NCI-H1092 treated with DMSO at 0.1 percent for 48 hours (cell line): ENCODE measurements around the gene HLA-A.

Experiments used
- DNase-seq: peaks from one replicate; lab custom pipeline; 2025; lab: John Stamatoyannopoulos, UW

The HLA-A gene

GRCh38 chr6:29989211-29989610 is 46.9 kb downstream of the HLA-A start:
- no peak for DNase-seq

- DNase-seq, result no peak
Measured at GRCh38 chr6:29990931-29991330, 48.6 kb downstream of the HLA-A start.

- no peak for DNase-seq
Measured at GRCh38 chr6:29992807-29993206, 50.5 kb downstream of the HLA-A start.

- DNase-seq, result no peak
Measured at GRCh38 chr6:29994826-29995225, 52.5 kb downstream of the HLA-A start.

GRCh38 chr6:29995340-29995777 is 53.0 kb downstream of the HLA-A start:
- no peak for DNase-seq
